Placental epithelial cell (primary cell): Measurements from ENCODE around the gene NT5C1A. TPM values are rescaled to one million over a fixed set of nuclear protein-coding genes. Genes with fewer than 3 reads are reported as not detected.

Source experiments
- total RNA-seq: library from RNA; depleted of rRNA; stranded (reverse); fragments of >200 nt; gene quantifications from 2 replicates; pipeline ENCODE4 v1.2.3, GENCODE V29; 2012

NT5C1A gene
- total RNA-seq: not detected in 2 replicates

GRCh38 chr1:39671793-39672550 is at the start of gene NT5C1A:
Gene NT5C1A, minus strand, starts transcription at chr1:39672107. Its CDS starts 69 bp downstream, at chr1:39672038.

DNA sequence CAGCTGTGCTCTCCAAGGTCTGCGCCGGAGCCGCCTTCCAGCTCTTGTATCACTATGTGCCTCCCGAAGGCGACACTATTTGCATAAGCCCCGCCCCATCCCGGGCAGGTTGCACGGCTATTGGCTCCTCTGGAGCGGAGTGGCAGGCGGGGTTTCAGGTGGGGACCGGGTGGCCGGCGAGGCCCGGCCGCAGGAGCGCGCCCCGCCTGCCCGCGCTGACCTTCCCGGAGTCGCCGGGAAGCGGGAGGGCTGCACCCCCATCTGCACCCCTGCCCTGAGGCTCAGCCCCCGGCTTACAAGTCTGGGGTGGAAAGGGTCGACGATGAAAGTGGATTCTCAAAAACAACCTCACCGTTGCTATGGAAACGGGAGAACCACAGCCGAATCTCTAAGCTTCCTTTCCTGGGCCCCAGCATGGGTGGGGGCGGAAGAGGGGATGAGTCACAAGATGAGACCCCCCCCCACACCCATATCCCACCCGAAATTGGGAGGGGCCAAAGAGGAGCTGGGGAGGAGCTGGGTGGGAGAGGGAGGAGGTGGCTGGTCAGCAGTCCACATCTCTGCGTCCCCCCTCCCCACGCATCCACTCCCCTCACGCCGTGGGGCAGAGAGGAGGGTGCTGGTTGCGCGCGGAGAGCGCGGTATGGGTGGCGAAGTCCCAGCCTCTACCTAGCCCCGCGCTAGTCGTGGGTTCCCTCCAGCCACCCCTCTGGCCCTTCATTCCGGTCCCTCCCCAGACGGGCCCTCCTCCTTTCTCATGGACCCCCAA is 19.7 kb upstream of the NT5C1A start, which contains the start of gene HPCAL4:
Gene HPCAL4 (minus strand): TSS at position 51 of the 769 bp plus-strand sequence. CDS start 6,830 bp downstream, outside the sequence.

GRCh38 chr1:39639305-39640130 is 32.4 kb downstream of the NT5C1A start, which contains the start of gene HEYL:
Gene HEYL, minus strand, starts transcription at chr1:39639643. Its CDS starts 18 bp downstream, at chr1:39639625.

Other genes with a start within 250 kb of the NT5C1A start
- gene BMP8A, start 180.5 kb downstream of the NT5C1A start, total RNA-seq: not detected in 2 replicates
- gene PABPC4, start 95.3 kb downstream of the NT5C1A start, total RNA-seq: 230 and 237 TPM in 2 replicates
- not detected in 2 replicates for gene HEYL, start 32.5 kb downstream of the NT5C1A start, total RNA-seq
- gene HPCAL4, start 19.3 kb upstream of the NT5C1A start, total RNA-seq: not detected in 2 replicates
- 28.7 and 33.8 TPM in 2 replicates for gene PPIE, start 66.8 kb upstream of the NT5C1A start, total RNA-seq
- gene OXCT2, start 99.2 kb upstream of the NT5C1A start, total RNA-seq: 0.54 and 0.79 TPM in 2 replicates
- gene BMP8B, start 116.8 kb upstream of the NT5C1A start, total RNA-seq: not detected in 2 replicates
- gene TRIT1, start 211.4 kb upstream of the NT5C1A start, total RNA-seq: 20.4 and 22.8 TPM in 2 replicates
- 1.6 and 2.7 TPM in 2 replicates for gene MYCL, start 229.8 kb upstream of the NT5C1A start, total RNA-seq